ENCODE results near the gene DHPS.
"Not testable (repeated sequence)": the region's sequence is repeated elsewhere in the genome, so short reads cannot be mapped to it uniquely, and the experiment has no call there.

The DHPS gene

GRCh38 chr19:12646551-12646950 is 35.1 kb downstream of the DHPS start:
- DNase-seq (ENCODE audit: low read depth in 3 of 3), result no peak

DNA sequence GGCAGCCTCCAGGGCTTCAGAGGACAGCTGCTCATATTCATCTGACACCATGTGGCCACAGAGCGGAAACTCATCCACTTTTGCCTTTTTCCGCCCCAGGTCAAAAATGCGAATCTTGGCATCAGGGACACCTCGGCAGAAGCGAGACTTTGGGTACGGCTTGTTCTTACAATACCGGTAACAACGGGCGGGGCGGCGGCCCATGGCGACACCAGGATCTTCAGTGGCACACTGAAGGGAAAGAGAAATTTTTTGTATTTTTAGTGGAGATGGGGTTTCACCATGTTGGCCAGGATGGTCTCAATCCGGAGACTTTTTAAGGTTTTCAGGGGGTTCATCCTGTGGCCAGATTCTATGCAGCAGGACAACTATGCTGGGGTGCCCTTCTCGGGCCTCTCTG is 38.0 kb downstream of the DHPS start:
- DNase-seq (ENCODE audit: low read depth in 3 of 3), result not testable (repeated sequence)

DNA sequence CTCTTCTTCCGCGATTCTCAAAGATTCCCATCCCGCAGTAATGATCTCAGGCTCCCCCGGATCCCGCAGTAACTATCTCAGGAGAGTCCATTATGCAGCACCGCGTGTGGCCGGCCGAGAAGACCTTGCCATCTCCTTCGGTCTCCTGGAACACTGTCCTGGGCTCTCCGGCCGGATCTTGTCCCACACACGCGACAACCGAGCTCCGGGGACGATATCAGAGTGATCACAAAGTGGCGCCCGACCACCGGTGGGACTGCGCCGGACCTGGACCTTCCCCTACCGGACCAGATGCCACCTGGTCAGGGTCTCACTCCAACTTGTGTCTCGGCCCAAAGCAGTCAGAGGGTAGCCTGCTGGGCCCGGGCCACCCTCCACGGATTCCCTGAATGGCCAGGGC is 39.2 kb downstream of the DHPS start:
- no peak for DNase-seq (ENCODE audit: low read depth in 3 of 3)

GRCh38 chr19:12641456-12641855 is 40.2 kb downstream of the DHPS start:
- no peak for DNase-seq (ENCODE audit: low read depth in 3 of 3)

GRCh38 chr19:12639901-12640613 is 41.6 kb downstream of the DHPS start:
- DNase-seq (ENCODE audit: low read depth in 3 of 3), result peak; percentile 77 to 88 (median 82)

DNA sequence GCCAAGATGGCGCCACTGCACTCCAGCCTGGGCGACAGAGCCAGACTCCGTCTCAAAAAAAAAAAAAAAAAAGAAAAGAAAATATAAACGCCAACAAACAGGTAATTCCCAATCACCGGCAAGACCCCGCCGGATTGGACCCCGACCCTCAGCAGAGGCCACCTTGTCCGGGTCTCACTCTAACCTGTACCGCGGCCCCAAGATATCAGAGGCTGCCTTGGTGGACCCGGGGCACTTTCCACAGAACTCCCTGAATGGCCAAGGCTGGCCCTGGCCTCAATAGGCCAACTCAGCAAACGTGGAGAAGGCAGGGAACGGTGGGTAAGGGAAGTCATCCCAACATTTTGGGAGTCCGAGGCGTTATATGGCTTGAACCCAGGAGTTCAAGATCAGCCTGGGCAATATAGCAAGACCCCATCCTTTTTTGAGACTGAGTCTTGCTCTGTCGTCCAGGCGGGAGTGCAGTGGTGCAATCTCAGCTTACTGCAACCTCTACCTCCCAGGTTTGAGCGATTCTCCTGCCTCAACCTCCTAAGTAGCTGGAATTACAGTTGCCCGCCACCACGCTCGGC is 43.0 kb downstream of the DHPS start:
- DNase-seq (ENCODE audit: low read depth in 3 of 3), result no peak

DNA sequence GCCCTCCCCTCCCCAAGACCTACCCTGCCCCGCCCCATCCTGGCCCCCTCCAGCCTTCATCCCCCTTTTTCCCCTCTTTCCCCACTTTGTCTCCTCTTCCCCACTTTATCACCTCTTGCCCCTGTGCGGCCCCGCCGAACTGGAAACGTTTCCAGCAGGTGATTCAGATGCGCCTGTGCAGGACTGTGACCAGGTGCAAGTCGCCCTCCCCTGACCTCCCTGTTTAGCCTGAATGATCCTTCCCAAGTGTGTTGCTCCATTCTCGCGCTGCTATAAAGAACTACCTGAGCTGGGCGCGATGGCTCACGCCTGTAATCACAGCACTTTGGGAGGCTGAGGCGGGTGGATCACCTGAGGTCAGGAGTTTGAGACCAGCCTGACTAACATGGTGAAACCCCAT is 45.0 kb downstream of the DHPS start:
- DNase-seq (ENCODE audit: low read depth in 3 of 3), result no peak

DNA sequence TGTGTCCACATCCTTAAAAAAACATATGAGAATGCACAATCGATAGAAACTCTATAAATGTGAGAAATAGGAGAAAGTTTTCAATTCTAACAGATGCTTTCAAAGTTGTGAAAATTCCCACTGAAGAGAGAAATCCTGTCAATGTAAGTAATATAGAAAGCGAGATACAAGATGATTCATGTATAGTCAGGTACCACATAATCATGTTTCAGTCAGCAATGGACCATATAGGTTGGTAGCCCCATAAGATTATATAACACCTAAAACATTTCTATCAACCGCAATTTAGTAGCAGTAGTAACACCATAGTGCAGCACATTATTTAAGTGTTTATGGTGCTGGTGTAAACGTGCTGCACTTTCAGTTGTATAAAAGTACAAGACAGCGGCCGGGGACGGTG is 52.5 kb downstream of the DHPS start:
- DNase-seq (ENCODE audit: low read depth in 3 of 3), result no peak

- no peak for DNase-seq (ENCODE audit: low read depth in 3 of 3)
Measured at GRCh38 chr19:12628040-12629022, 53.3 kb downstream of the DHPS start.

DNA sequence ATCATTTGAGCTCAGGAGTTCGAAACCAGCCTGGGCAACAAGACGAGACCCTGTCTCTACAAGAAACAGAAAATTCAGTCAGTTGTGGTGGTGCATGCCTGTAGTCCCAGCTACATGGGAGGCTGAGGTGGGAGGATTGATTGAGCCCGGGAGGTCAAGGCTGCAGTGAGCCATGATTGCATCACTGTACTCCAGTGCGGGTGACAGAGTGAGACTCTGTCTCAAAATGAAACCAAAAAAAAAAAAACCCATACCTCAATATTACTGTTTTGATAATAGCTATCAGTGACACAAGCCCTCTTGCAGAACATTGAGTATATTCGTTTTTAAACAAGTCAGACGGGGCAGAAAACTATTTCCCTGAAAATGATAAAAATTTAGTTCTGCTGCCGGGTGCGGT is 54.7 kb downstream of the DHPS start:
- DNase-seq (ENCODE audit: low read depth in 3 of 3), result no peak
